Prostate gland (tissue), 2 donors: ENCODE measurements around the gene GATC.

Source experiments
- POLR2A ChIP-seq: fragments of 450-650 bp; IDR thresholded peaks from one replicate; pipeline ENCODE4 v1.6.1; 2016; ENCODE audit warnings: antibody characterized with exemption, mild to moderate bottlenecking
- POLR2AphosphoS5 ChIP-seq: sonication (generic); formaldehyde crosslinking; IDR thresholded peaks from one replicate; pipeline ENCODE4 v1.6.1; 2017; ENCODE audit warnings: antibody characterized with exemption
- TF ChIP-seq, protein P1 (sequence below), 4 experiments: fragments of 200-600 bp in 2 of 4; fragments of 450-650 bp in 2 of 4; sonication (generic) in 2 of 4; IDR thresholded peaks; 1 replicate in 3 of 4; 2 replicates in 1 of 4; pipeline ENCODE4 v1.5.1; 2016 to 2019; ENCODE audit warnings: antibody characterized with exemption in 4 of 4, mild to moderate bottlenecking in 2 of 4, moderate library complexity in 2 of 4

DNA sequence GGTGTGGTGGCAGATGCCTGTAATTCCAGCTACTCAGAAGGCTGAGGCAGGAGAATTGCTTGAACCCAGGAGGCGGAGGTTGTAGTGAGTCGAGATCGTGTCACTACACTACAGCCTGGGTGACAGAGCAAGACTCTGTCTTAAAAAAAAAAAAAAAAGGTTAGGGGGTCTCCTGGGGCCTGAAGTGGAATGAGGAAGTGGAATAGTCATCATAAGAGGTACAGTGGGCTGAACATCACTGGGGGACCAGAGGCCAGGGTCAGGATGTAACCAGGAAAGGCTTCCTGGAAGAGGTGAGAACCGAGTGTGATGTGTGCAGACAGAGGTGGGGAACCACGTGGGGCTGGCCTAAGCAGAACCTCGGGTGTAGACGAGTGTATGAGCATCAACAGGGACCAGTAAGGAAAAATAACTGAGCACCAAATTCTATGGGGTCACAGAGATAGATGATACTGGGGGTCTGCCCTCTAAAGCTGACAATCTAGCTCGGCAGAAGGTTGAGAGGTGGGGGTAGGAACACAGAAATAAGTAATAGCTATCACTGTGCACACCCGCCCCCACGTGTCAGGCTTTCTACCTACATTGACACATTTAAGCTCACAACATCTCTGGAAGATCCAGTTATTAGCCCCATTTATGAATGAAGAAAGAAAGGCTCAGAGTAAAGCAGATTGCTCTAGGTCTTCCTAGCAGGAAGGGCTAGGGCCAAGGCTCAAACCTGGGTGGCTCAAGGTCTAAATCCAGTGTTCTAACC, 13.3 kb upstream of the GATC start:
- TF ChIP-seq, protein P1, sequence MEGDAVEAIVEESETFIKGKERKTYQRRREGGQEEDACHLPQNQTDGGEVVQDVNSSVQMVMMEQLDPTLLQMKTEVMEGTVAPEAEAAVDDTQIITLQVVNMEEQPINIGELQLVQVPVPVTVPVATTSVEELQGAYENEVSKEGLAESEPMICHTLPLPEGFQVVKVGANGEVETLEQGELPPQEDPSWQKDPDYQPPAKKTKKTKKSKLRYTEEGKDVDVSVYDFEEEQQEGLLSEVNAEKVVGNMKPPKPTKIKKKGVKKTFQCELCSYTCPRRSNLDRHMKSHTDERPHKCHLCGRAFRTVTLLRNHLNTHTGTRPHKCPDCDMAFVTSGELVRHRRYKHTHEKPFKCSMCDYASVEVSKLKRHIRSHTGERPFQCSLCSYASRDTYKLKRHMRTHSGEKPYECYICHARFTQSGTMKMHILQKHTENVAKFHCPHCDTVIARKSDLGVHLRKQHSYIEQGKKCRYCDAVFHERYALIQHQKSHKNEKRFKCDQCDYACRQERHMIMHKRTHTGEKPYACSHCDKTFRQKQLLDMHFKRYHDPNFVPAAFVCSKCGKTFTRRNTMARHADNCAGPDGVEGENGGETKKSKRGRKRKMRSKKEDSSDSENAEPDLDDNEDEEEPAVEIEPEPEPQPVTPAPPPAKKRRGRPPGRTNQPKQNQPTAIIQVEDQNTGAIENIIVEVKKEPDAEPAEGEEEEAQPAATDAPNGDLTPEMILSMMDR (IDR thresholded peaks at IDR 0.05), result no peak
- TF ChIP-seq POLR2A (no peak), POLR2AphosphoS5 (no peak)
